K562 (cell line): ENCODE results near the gene ACR. TPM values are rescaled to one million over a fixed set of nuclear protein-coding genes. Genes with fewer than 3 reads are reported as not detected.

Experiments used
- ATAC-seq: fragments of 200-7000 bp; cut with Tn5 transposase; 3 replicates; pipeline ENCODE4 v1.9.1; 2020; ENCODE audit warnings: moderate library complexity
- BruUV-seq: library from RNA; stranded (reverse); fragments of 400-500 nt; replicated peaks from 2 replicates; lab custom pipeline; 2021; lab: Mats Ljungman, UMichigan
- CTCF ChIA-PET: fragments of 300-600 bp; formaldehyde crosslinking; extraction: SDS; loops from one replicate; lab custom pipeline; 2021; ENCODE audit warnings: low intra/inter-chr PET ratio; lab: Yijun Ruan, JAX
- POLR2A ChIA-PET: fragments of 300-600, 350-650 bp; sonication (Branson Sonifier 250); formaldehyde crosslinking; extraction: SDS; loops from one replicate; lab custom pipeline; 2021; ENCODE audit warnings: antibody characterized with exemption, inconsistent platforms; lab: Yijun Ruan, JAX
- DNase-seq, 4 experiments: peaks; one replicate each; pipeline versions ENCODE4 v3.0.0 to v3.0.0-alpha.2; 2011 to 2018; ENCODE audit warnings: low spot score in 3 of 4, mixed read lengths in 3 of 4; ENCODE audit errors: extremely low read depth in 1 of 4
- FAIRE-seq: peaks from 2 replicates; lab custom pipeline; 2011; peaks lifted over from hg19 to GRCh38; lab: Jason Lieb, UNC
- H2AFZ ChIP-seq: 2 replicates; pipeline ENCODE4 v1.6.0; 2011; ENCODE audit warnings: low read depth, low read length, control low read depth, inconsistent platforms
- H3K27ac ChIP-seq: fragments of 200-600 bp; 3 replicates; pipeline ENCODE4 v1.8.0; 2011; ENCODE audit warnings: low read depth, mild to moderate bottlenecking, control low read depth, inconsistent platforms, low read length, moderate library complexity, mixed read lengths; ENCODE audit errors: extremely low read depth
- H3K27me3 ChIP-seq, 2 experiments: fragments of 300-600 bp in 1 of 2; 2 replicates in 1 of 2; 3 replicates in 1 of 2; pipeline versions ENCODE4 v1.6.0 to v1.8.0; 2011; ENCODE audit warnings: inconsistent platforms in 2 of 2, low read length in 2 of 2, mild to moderate bottlenecking in 1 of 2, mixed read lengths in 1 of 2, moderate library complexity in 1 of 2; ENCODE audit not compliant: control insufficient read depth in 2 of 2, insufficient read depth in 2 of 2
- H3K36me3 ChIP-seq: fragments of 300-600 bp; 3 replicates; pipeline ENCODE4 v1.8.0; 2011; ENCODE audit warnings: mild to moderate bottlenecking, low read length, inconsistent platforms; ENCODE audit not compliant: control insufficient read depth, insufficient read depth
- H3K4me1 ChIP-seq, 2 experiments: fragments of 200-600 bp in 1 of 2; replicated peaks in 1 of 2; 2 replicates in 1 of 2; 3 replicates in 1 of 2; pipeline versions ENCODE4 v1.5.1 to v1.8.0; 2011; ENCODE audit warnings: inconsistent platforms in 2 of 2, low read length in 2 of 2, mild to moderate bottlenecking in 1 of 2, mixed read lengths in 1 of 2, moderate library complexity in 1 of 2; ENCODE audit not compliant: control insufficient read depth in 2 of 2, insufficient read depth in 2 of 2
- H3K4me2 ChIP-seq: 2 replicates; pipeline ENCODE4 v1.6.1; 2011; ENCODE audit warnings: low read length, control low read depth, inconsistent platforms, mixed read lengths; ENCODE audit not compliant: insufficient read depth
- H3K4me3 ChIP-seq: fragments of 200-600 bp; sonication (generic), shearing (Covaris generic); 2 replicates; pipeline ENCODE4 v1.5.1; 2016; ENCODE audit warnings: control low read depth, inconsistent platforms
- H3K79me2 ChIP-seq: fragments of 200-600 bp; 3 replicates; pipeline ENCODE4 v1.8.0; 2011; ENCODE audit warnings: low read length, inconsistent platforms; ENCODE audit not compliant: control insufficient read depth, insufficient read depth
- H3K9ac ChIP-seq, 2 experiments: 2 replicates each; pipeline versions ENCODE4 v1.6.0 to v1.6.1; 2011; ENCODE audit warnings: low read depth in 2 of 2, low read length in 2 of 2, control low read depth in 1 of 2, inconsistent platforms in 1 of 2, mild to moderate bottlenecking in 1 of 2, mixed read lengths in 1 of 2; ENCODE audit not compliant: insufficient read depth in 1 of 2
- H3K9me1 ChIP-seq: one replicate; pipeline ENCODE4 v1.6.0; 2011; ENCODE audit warnings: inconsistent platforms, mild to moderate bottlenecking, low read length, moderate library complexity; ENCODE audit not compliant: control insufficient read depth, insufficient read depth
- H3K9me3 ChIP-seq: replicated peaks from 2 replicates; pipeline ENCODE4 v1.5.1; 2011; ENCODE audit warnings: low read depth, low read length, inconsistent platforms; ENCODE audit not compliant: control insufficient read depth, insufficient read depth
- H4K20me1 ChIP-seq: replicated peaks from 2 replicates; pipeline ENCODE4 v1.6.1; 2011; ENCODE audit warnings: low read length, inconsistent platforms, mixed read lengths; ENCODE audit not compliant: control insufficient read depth, insufficient read depth
- EGR1 ChIP-seq: fragments of 450-650 bp; conservative IDR thresholded peaks from 2 replicates; pipeline ENCODE4 v1.6.1; 2017; ENCODE audit warnings: mild to moderate bottlenecking
- ETV1 ChIP-seq: fragments of 450-650 bp; conservative IDR thresholded peaks from 2 replicates; pipeline ENCODE4 v1.6.1; 2016; ENCODE audit warnings: missing genetic modification characterization, control low read depth, low read depth, missing compliant biosample characterization
- GABPA ChIP-seq: fragments of 200-800 bp; sonication (Bioruptor generic); conservative IDR thresholded peaks from 2 replicates; pipeline ENCODE4 v1.6.1; 2016; ENCODE audit warnings: low read depth, missing genetic modification characterization, missing compliant biosample characterization
- PPARD ChIP-seq: fragments of 250-450 bp; sonication (Bioruptor Pico); IDR thresholded peaks from 2 replicates; pipeline ENCODE4 v1.8.0; 2022; ENCODE audit warnings: inconsistent platforms, mild to moderate bottlenecking, moderate library complexity
- SMARCC2 ChIP-seq: fragments of 450-650 bp; IDR thresholded peaks from 2 replicates; pipeline ENCODE4 v1.6.1; 2017; ENCODE audit warnings: antibody characterized with exemption, moderate library complexity, mild to moderate bottlenecking, low read depth
- WGBS: fragments of 100-300 bp; shearing (Covaris generic); methylation state at CpG from one replicate; pipeline ENCODE4 v1.1.6; 2016; ENCODE audit warnings: low coverage, mixed read lengths; ENCODE audit not compliant: insufficient coverage; ENCODE audit errors: missing lambda C conversion rate; 5-methylcytosine and 5-hydroxymethylcytosine counted together
- in situ Hi-C: fragments of 300-500 bp; cut with MboI; formaldehyde crosslinking; loops from 4 replicates; pipeline ENCODE4 v1.15.0; 2018; ENCODE audit warnings: inconsistent platforms, mixed read lengths
- intact Hi-C: fragments of 100-400 bp; cut with micrococcal nuclease; formaldehyde crosslinking; loops from 2 replicates; pipeline ENCODE4 v1.14.2; 2022
- polyA plus RNA-seq, 8 experiments: library from polyadenylated mRNA; depleted of rRNA in 4 of 8; stranded (reverse) in 5 of 8; unstranded in 3 of 8; fragments of >200 nt; fragmentation: Nextera tagmentation in 2 of 8; fragmentation: Illumina TruSeq in 1 of 8; extraction: Ambion mirVana in 2 of 8; extraction: Trizol in 1 of 8; gene quantifications; 2 replicates each; pipeline versions ENCODE4 v1.2.1 to v1.2.3, GENCODE V29; 2011 to 2014; ENCODE audit warnings: inconsistent platforms in 1 of 8, missing spikeins in 1 of 8
- total RNA-seq, 7 experiments: library from RNA; depleted of rRNA in 6 of 7; stranded (reverse); fragments of >200 nt in 6 of 7; fragmentation: Illumina TruSeq in 2 of 7; extraction: Trizol in 2 of 7; gene quantifications; 2 replicates each; pipeline versions ENCODE4 v1.2.1 to v1.2.3, GENCODE V29; 2011 to 2021; ENCODE audit warnings: low replicate concordance in 1 of 7
- TF ChIP-seq, protein P1 (sequence below): fragments of 250-450 bp; sonication (Bioruptor Pico); IDR thresholded peaks from 2 replicates; pipeline ENCODE4 v1.4.0; 2020; ENCODE audit warnings: mild to moderate bottlenecking

The ACR gene
- total and polyA plus RNA-seq, 9 of the 15 experiments (the other 6 are each of a cell fraction or from before 2014, with no cell fraction given): not detected

DNA sequence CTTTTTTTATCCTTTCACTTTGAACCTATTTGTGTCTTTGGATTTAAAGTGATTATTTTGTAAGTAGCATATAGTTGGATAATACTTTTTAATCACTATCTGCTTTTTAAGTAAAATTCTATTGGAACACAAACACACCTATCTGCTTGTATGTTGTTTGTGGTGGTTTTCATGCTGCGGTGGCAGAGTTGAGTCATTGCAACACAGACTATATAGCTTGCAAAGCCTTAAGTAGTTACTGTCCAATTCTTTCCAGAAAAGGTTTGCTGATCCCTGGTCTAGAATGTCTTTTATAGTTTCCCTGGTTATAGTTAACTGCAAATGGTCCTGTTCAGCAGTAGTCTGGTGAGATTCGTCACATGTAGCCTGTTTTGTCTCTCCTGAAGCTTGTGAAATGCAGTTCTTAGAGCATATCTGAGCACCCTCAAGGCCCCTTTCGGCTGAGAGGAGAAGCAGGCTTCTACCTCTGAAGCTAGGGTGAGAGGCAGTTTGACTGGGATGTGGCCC lies 43.9 kb upstream of the ACR start:
- no peaks in the 10 kb centered on the region; the same call in 1 of the 2 replicates for H3K9me3 ChIP-seq
- CTCF ChIA-PET: interaction anchor here (0.8 kb wide), 1 partner anchor 119 kb away, joined by 3 read pairs; no protein-coding TSS in a partner anchor
- H3K36me3 ChIP-seq: no peaks in the 10 kb centered on the region
- intact Hi-C loops (loop anchor here (5.0 kb wide), 2 partner anchors 72 to 547 kb away; no protein-coding TSS in a partner anchor), in situ Hi-C loops (no loop called here)
- ATAC-seq (no peak), FAIRE-seq (no peak), DNase-seq (no peak)
- no TSS peak for BruUV-seq
- no peak overlapping the region for H3K4me3 ChIP-seq
- H3K9me1 ChIP-seq: no peaks in the 10 kb centered on the region
- peaks cover 6 to 19% of the 10 kb centered on the region in 2 experiments; a peak in 4 of 5 replicates for H3K27me3 ChIP-seq
- no peak overlapping the region for H3K27ac ChIP-seq
- no peak overlapping the region for H3K4me2 ChIP-seq
- peaks cover 0 to 8% of the 10 kb centered on the region in 2 experiments; a peak in 1 of 5 replicates for H3K4me1 ChIP-seq
- TF ChIP-seq EGR1 (no peak), PPARD (CRISPR knock-in tag) (no peak), ETV1 (no peak), SMARCC2 (no peak), GABPA (no peak)
- TF ChIP-seq, protein P1, sequence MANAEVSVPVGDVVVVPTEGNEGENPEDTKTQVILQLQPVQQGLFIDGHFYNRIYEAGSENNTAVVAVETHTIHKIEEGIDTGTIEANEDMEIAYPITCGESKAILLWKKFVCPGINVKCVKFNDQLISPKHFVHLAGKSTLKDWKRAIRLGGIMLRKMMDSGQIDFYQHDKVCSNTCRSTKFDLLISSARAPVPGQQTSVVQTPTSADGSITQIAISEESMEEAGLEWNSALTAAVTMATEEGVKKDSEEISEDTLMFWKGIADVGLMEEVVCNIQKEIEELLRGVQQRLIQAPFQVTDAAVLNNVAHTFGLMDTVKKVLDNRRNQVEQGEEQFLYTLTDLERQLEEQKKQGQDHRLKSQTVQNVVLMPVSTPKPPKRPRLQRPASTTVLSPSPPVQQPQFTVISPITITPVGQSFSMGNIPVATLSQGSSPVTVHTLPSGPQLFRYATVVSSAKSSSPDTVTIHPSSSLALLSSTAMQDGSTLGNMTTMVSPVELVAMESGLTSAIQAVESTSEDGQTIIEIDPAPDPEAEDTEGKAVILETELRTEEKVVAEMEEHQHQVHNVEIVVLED: no peak
- no peak overlapping the region for H3K9ac ChIP-seq
- no peak overlapping the region for H2AFZ ChIP-seq
- WGBS: 0% methylated on average over 3 of the region's 3 CpGs
- POLR2A ChIA-PET: interaction anchor here (0.5 kb wide), 1 partner anchor 49 kb away, joined by 5 read pairs; no protein-coding TSS in a partner anchor
- H4K20me1 ChIP-seq: no peaks in the 10 kb centered on the region
- no peaks in the 10 kb centered on the region for H3K79me2 ChIP-seq
